NT2/D1 (cell line): ENCODE results near the gene KCNK13.

Experiments
- DNase-seq: peaks from one replicate; pipeline ENCODE4 v3.0.0-alpha.2; 2011; ENCODE audit warnings: low read depth, low spot score
- H3K27me3 ChIP-seq: 2 replicates; pipeline ENCODE4 v1.6.0; 2011; ENCODE audit warnings: mild to moderate bottlenecking; ENCODE audit not compliant: insufficient read length, insufficient read depth
- H3K36me3 ChIP-seq: 2 replicates; pipeline ENCODE4 v1.6.1; 2011; ENCODE audit warnings: mild to moderate bottlenecking, low read length, mixed read lengths; ENCODE audit not compliant: insufficient read depth, insufficient read length
- H3K4me1 ChIP-seq: 2 replicates; pipeline ENCODE4 v1.5.1; 2011; ENCODE audit not compliant: insufficient read depth, insufficient read length
- H3K4me3 ChIP-seq: 2 replicates; pipeline ENCODE4 v1.5.1; 2011; ENCODE audit warnings: low read depth; ENCODE audit not compliant: insufficient read length
- H3K9ac ChIP-seq: 2 replicates; pipeline ENCODE4 v1.6.0; 2011; ENCODE audit warnings: low read depth; ENCODE audit not compliant: insufficient read length
- H3K9me3 ChIP-seq: 2 replicates; pipeline ENCODE4 v1.5.1; 2011; ENCODE audit warnings: mild to moderate bottlenecking, low read length; ENCODE audit not compliant: insufficient read depth
- SUZ12 ChIP-seq: IDR thresholded peaks from 2 replicates; pipeline ENCODE4 v1.6.1; 2011; ENCODE audit not compliant: insufficient read length, insufficient read depth; ENCODE audit errors: extremely low read depth
- YY1 ChIP-seq: IDR thresholded peaks from 2 replicates; pipeline ENCODE4 v1.6.1; 2011; ENCODE audit not compliant: insufficient read length, insufficient read depth
- ZNF274 ChIP-seq: IDR thresholded peaks from 2 replicates; pipeline ENCODE4 v1.6.1; 2011; ENCODE audit warnings: mild to moderate bottlenecking, low read depth, low read length

KCNK13 gene

DNA sequence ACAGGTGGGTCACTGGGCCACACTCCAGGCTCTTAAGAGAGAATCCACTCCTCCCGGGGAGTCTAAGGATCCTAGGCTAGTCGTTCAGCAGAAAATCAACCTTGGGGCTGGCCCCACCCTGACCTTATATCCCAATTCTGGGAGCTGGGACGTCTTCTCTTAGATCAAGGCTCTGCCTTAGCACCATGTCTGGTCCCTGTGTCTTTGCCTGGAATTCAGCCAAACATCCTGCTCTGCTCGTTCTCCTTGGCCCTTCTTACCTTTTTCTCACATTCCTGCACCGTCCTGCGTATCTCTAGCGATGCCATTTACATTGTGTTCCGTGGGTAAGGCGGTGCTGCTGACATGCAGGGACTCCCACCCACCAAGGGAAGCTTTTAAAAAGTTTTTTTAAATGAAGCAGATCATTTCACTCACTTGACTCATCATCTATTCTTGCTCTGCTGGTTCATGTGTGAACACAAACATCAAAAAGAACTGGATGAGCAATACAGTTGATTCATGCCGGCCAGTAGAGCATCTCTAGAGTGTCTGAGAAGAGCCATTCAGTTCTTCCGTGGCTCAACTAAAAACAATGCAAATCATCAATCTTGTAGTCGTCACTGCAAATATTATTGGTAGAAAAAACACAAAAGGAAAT, 50.2 kb downstream of the KCNK13 start:
- Histone ChIP-seq H3K9me3 (0 out of 2 replicates have a peak, but pooled peaks cover 8% of the 10 kb centered on the region), H3K36me3 (no peaks in the 10 kb centered on the region), H3K4me3 (no peak overlapping the region), H3K27me3 (no peaks in the 10 kb centered on the region), H3K4me1 (no peaks in the 10 kb centered on the region), H3K9ac (no peak overlapping the region)
- no peak for DNase-seq
- TF ChIP-seq SUZ12 = no peak
- no peak for TF ChIP-seq YY1

- H3K9ac ChIP-seq = no peak overlapping the region
- TF ChIP-seq ZNF274 (no peak), SUZ12 (no peak), YY1 (no peak)
- H3K36me3 ChIP-seq = no peaks in the 10 kb centered on the region
- H3K27me3 ChIP-seq = no peaks in the 10 kb centered on the region
- H3K4me1 ChIP-seq = no peaks in the 10 kb centered on the region
- DNase-seq = no peak
- 0 out of 2 replicates have a peak, but pooled peaks cover 10% of the 10 kb centered on the region for H3K9me3 ChIP-seq
- no peak overlapping the region for H3K4me3 ChIP-seq
Measured at GRCh38 chr14:90114554-90114953, 52.8 kb downstream of the KCNK13 start.

DNA sequence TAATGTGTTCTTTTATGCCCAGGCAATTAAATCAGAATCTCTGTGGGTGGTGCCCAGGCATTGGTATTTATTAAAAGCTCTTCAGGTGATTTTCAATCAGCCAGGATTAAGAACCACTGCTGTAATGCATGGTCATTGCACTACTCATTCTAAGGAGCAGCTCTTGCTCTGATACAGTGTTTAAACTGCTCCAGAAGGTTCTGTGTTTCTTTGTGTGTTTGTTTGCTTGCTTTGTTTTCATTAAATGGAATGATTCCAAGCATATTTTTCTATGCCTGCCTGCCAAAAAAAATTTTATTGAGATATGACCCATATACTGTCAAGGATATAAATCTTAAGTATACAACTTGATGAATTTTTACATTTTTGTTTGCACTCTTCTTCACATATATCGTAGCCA, 54.0 kb downstream of the KCNK13 start:
- Histone ChIP-seq H3K4me1 (no peaks in the 10 kb centered on the region), H3K4me3 (no peak overlapping the region), H3K9ac (no peak overlapping the region), H3K36me3 (no peaks in the 10 kb centered on the region), H3K9me3 (0 out of 2 replicates have a peak, but pooled peaks cover 10% of the 10 kb centered on the region), H3K27me3 (no peaks in the 10 kb centered on the region)
- no peak for DNase-seq
- TF ChIP-seq ZNF274 (no peak), SUZ12 (no peak), YY1 (no peak)

DNA sequence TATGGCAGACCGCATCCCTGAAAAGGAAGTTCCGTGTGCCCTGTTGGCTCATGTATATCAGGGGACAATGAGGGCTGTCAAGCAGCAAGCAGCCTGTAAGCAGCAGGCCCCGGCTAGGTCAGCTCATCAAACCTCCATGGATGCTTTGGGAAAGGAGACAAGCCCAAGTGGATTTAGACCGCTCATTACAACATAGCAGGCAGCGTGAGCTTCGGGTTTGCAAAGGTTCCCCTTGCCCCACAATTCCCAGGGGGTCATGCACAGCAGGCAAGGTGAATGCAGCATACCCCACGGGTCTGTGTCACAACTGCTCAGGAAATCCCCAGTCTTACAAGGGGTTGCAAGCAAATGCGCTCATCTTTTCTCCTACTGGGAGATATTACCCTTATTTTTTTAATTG, 54.6 kb downstream of the KCNK13 start:
- H3K4me1 ChIP-seq = no peaks in the 10 kb centered on the region
- H3K4me3 ChIP-seq = no peak overlapping the region
- no peak overlapping the region for H3K9ac ChIP-seq
- no peak for DNase-seq
- 0 out of 2 replicates have a peak, but pooled peaks cover 10% of the 10 kb centered on the region for H3K9me3 ChIP-seq
- TF ChIP-seq SUZ12 = no peak
- no peak for TF ChIP-seq ZNF274
- no peak for TF ChIP-seq YY1
- no peaks in the 10 kb centered on the region for H3K27me3 ChIP-seq
- no peaks in the 10 kb centered on the region for H3K36me3 ChIP-seq

GRCh38 chr14:90118027-90118426, 56.2 kb downstream of the KCNK13 start:
- Histone ChIP-seq H3K9me3 (0 out of 2 replicates have a peak, but pooled peaks cover 10% of the 10 kb centered on the region), H3K27me3 (no peaks in the 10 kb centered on the region), H3K4me1 (no peaks in the 10 kb centered on the region), H3K4me3 (no peak overlapping the region), H3K36me3 (no peaks in the 10 kb centered on the region), H3K9ac (no peak overlapping the region)
- no peak for DNase-seq
- TF ChIP-seq SUZ12 (no peak), ZNF274 (no peak), YY1 (no peak)

DNA sequence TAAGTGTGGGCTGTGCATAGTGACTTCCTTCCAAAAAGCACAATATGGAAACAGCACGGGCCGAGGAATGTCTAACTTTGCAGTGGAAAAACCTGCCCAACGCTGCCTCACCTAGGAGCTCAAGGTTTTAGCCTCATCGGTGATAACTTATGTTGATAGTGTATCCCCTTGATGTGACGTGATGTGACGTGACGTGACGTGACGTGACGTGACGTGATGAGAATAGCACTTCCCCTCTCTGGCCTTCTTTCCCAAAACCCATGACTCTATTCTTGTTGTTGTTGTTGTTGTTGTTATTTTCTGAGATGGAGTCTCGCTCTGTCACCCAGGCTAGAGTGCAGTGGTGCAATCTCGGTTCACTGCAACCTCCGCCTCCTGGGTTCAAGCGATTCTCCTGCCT, 64.5 kb downstream of the KCNK13 start:
- TF ChIP-seq SUZ12 = no peak
- TF ChIP-seq ZNF274 = no peak
- TF ChIP-seq YY1 = no peak
- DNase-seq = no peak
- H3K4me3 ChIP-seq = no peak overlapping the region
- no peaks in the 10 kb centered on the region for H3K9me3 ChIP-seq
- H3K27me3 ChIP-seq = no peaks in the 10 kb centered on the region
- H3K36me3 ChIP-seq = no peaks in the 10 kb centered on the region
- H3K9ac ChIP-seq = no peak overlapping the region
- H3K4me1 ChIP-seq = no peaks in the 10 kb centered on the region

- Histone ChIP-seq H3K9me3 (no peaks in the 10 kb centered on the region), H3K9ac (no peak overlapping the region), H3K4me3 (no peak overlapping the region), H3K4me1 (no peaks in the 10 kb centered on the region), H3K36me3 (no peaks in the 10 kb centered on the region), H3K27me3 (no peaks in the 10 kb centered on the region)
- DNase-seq = no peak
- no peak for TF ChIP-seq SUZ12
- no peak for TF ChIP-seq YY1
- no peak for TF ChIP-seq ZNF274
Measured at GRCh38 chr14:90132821-90133570, 71.2 kb downstream of the KCNK13 start.
